Amniotic stem cell (primary cell): ENCODE results near the gene BHLHA15.

Experiments
- DNase-seq: peaks from one replicate; lab custom pipeline; 2025; lab: John Stamatoyannopoulos, UW

Gene BHLHA15

DNA sequence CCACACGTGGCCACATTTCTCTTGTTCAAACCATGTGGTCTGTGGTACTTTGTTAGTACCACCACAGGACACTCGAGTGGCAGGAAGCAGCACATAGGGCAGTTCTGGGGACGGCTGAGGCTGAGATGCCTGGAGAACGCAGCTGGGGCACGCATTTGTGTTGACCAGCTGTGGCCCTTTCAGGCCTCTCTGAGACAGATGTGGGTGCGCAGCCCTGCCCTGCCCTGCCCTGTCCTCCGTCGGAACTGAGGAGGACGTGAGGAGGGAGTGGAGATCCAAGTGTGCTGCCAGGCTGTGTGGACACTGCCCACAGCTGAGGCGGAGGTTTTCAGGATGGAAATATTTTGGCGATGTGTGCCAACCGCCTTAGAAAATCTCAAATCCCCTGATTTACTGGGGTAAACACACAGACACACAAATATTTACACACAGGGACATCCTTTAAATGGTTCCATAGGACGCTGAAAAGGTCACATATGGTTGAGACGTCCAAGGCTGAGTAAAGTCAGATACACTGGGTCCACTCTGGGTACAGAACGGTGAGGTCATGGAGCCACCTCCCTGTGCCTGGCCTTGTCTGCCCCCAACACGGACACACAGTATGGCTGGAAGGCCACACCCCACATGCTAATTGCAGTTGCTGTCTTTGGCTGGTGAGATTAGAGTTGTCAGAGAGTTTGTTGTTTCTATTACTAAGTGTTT is 14.8 kb downstream of the BHLHA15 start:
- no peak for DNase-seq

DNA sequence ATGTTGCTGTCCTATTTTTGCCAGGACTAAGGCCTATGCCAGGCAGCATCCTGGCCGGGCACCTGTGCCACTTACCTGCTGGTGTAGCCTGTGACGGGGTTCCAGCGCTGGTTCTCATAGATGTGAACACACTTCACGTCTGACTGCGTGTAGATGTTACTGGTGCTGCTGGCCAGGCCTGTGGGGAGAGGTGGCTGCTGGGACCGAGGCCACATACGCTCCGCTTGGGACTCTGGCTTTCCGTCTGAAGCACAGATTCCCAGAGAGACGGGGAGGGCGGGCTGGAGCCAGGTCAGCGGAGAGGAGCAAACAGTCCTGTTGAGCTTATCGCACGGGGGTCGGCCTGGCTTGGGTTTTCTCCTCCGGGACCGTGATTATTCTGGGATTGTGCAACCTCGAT is 16.7 kb downstream of the BHLHA15 start:
- no peak for DNase-seq

DNA sequence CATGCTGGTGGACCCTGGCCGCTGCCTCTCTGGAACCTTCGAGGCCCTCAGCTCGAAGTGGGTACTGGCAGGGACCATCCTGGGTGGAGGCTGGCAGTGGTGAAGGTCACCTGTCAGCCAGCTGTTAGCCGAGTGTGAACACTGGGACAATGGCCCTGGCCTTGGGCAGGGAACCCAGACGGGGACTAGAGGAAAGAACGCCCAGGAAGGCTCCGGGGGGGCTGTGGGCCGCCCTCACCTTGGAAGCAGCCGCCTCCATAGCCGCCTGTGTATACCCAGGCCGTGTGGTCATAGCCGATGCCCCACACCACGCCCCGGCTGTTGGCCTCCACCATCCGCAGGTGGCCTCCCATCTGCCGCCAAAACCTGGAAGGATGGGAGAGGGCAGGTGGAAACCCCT is 17.6 kb downstream of the BHLHA15 start:
- DNase-seq, result no peak

DNA sequence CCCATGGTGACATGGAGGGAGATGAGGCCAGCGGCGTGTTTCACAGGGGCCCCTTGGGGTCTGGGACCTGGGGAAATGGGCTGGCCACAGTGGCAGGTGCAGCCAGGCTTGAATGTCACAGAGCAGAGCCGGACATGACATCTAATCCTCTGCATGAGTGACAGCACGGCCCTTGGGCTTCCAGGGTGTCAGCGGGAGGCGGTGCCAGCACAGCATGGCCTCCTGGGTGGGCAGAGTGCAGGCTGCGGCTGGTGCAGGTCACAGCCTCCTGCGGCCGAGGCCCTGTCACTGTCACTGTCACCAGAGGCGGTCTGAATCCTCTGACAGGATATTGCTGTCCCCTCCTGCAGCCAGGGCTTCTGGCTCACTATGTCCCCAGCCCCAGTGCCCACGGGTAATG is 18.2 kb downstream of the BHLHA15 start:
- no peak for DNase-seq

DNA sequence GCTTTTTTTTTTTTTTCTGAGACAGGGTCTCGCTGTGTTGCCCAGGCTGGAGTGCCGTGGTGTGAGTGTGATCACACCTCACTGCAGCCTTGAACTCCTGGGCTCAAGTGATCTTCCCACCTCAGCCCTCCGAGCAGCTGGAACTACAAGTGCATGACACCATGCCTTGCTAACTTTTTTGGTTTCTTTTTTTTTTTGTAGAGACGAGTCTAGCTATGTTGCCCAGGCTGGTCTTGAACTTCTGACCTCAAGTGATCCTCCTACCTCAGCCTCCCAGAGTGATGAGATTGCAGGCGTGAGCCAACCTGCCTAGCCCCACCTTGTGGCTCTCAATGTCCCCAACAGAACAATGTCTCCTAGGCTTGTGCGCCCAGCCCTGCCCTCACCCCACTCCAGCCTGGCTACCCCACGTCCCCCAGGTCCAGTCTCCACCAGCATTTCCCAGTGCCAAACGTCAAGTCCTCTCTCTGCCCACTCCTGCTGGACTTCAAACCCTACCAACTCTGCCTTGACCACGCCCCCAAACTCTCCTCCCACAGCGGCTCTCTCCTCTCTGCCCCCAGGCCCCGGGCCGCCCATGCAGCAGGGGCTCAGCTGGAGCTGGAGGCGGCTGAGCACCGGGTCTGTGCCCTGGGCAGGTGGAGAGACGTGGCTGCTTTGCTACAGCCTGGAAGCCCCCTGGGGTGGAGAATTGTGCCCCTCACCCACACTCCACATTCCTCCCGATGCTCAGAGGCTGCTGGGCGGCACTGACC is 18.9 kb downstream of the BHLHA15 start:
- no peak for DNase-seq

- DNase-seq, result no peak
These were observed 19.7 kb downstream of the BHLHA15 start for GRCh38 chr7:98230746-98231471.

GRCh38 chr7:98231493-98232262 is 20.4 kb downstream of the BHLHA15 start:
- DNase-seq, result no peak

DNA sequence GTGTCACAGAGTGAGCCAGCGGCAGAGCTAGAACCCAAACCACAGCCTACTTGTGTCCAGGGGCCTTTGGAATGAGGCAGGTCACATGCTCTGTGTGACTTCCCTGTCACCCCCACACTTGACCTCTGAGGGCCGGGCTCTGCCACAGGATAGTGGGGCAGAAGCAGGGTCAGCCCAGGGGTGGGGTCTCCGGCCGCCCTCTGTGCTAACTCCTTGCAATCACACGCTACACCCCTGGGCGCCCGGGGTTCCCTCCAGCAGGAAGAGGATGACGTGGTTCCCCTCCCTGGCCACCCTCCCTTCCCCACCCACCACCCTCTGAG is 21.0 kb downstream of the BHLHA15 start:
- no peak for DNase-seq

- no peak for DNase-seq
These were observed 21.6 kb downstream of the BHLHA15 start for GRCh38 chr7:98232799-98233198.

DNA sequence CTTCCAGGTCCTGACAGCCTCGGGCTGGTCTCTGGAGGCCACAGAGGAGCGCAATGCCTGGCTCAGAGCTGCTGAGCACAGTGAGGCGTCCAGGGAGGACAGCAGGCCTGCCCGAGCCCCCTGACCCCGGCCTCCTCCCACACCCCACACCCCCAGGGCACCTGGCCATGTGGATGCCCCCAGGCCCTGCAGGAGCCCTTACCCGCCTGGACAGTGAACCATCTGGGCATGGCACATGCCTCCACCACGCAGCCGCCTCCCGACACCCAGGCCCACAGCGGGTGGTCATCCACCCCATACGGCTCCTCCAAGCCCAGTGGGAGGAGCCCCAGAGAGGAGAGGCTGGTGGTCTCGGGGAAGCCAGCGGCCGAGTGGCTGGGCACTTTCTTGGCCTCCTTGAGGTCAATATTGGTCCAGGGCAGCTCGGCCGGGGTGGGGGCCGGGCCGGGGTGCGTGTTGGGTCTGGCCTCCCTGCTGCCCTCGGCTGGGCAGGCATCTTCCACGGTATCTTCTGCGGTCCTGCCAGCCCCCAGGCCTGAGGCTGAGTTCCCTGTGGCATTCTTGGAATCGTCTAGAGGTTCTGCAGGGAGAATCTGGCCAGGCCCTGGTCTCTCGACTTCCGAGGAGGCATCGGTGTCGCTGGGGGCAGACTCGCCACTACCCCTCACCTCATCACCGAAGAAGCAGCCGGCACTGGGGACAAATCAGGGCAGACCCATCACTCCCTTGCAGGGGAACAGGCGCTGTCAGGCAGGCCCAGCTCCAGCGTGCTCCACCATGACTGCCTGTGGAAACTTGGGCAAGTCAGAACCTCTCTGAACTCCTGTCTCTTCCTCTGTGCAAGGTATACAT is 22.2 kb downstream of the BHLHA15 start:
- DNase-seq, result no peak

DNA sequence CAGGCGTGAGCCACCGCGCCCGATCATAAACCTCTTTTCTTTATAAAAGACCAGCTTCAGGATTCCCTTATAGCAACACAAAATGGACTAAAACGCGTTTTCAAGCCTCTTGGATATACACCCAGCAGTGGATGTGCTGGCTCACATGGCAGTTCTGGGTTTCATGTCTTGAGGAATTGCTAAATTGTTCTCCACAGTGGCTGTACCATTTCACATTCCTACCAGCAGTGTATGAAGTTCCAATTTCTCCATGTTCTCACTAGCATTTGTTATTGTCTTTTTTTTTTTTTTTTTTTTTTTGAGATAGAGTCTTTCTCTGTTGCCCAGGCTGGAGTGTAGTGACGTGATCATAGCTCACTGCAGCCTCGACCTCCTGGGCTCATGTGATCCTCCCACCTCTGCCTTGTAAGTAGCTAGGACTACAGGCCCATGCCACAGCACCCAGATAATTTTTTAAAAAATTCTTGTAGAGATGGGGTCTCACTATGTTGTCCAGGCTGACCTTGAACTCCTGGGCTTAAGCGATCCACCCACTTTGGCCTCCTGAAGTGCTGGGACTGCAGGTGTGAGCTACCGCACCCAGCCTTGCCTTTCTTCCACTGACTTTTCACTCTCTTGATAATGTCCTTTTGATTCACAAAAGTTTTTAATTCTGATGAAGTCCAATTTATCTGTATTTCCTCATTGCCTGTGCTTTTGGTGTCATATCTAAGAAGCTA is 23.3 kb downstream of the BHLHA15 start:
- DNase-seq, result no peak

DNA sequence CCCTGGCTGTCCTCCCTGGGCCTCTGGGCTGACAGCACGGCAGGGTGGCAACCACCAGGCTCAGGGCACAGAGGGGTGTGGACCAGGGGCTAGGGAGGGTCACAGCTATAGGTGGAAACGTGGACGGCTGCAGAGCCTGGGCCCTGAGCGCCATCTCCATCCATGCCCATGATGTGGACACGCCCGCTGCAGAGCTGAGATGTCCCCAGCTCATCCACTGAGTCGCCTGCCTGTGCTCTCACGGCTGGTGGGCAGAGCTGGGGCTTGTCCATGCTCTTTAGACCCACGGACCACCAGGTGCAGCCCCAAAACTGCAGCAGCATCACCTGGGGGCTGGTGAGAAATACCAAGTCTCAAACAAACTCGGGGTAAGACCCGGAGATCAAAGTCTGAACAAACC is 24.7 kb downstream of the BHLHA15 start:
- DNase-seq, result no peak

GRCh38 chr7:98236355-98237185 is 25.3 kb downstream of the BHLHA15 start:
- DNase-seq, result no peak

DNA sequence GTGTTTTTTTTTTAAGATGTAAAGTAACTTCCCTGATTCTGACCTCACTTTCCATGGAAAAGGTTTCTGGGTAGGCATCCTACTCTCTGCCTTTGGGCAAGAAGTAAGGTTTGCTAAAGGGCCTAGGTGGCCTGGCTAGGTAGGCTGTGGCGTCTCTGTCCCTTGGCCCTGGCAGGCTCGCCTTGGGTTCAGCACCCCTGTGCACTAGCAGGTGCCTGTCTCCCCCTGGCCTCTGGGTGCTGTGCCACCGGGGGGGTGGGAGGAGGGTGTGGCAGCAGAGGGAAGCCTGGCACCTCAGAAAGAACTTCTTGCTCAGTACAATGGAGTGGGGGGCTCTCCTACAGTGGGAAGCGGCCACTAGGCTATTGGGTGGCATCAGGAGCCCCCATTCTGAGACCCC is 26.8 kb downstream of the BHLHA15 start:
- no peak for DNase-seq

- DNase-seq, result no peak
These were observed 27.7 kb downstream of the BHLHA15 start for GRCh38 chr7:98238976-98239375.

GRCh38 chr7:98240961-98241673 is 29.9 kb downstream of the BHLHA15 start:
- no peak for DNase-seq

GRCh38 chr7:98241674-98242241 is 30.5 kb downstream of the BHLHA15 start:
- DNase-seq, result no peak

- DNase-seq, result no peak
These were observed 31.1 kb downstream of the BHLHA15 start for GRCh38 chr7:98242342-98242741.

DNA sequence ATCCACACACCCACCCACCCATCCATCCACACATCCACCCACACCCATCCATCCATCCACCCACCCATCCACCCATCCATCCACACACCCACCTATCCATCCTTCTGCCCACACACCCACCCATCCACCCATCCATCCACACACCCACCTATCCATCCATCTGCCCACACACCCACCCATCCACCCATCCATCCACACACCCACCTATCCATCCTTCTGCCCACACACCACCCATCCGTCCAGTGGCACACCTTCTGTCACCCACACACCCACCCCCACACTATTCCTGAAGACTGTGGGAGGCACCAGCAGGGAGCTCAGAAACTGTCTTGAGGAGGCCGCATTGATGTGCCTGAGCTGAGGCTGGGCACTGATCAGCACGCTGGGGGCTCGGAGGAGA is 31.7 kb downstream of the BHLHA15 start:
- DNase-seq, result no peak
